ENCODE data around the gene OR8B8.

DNA sequence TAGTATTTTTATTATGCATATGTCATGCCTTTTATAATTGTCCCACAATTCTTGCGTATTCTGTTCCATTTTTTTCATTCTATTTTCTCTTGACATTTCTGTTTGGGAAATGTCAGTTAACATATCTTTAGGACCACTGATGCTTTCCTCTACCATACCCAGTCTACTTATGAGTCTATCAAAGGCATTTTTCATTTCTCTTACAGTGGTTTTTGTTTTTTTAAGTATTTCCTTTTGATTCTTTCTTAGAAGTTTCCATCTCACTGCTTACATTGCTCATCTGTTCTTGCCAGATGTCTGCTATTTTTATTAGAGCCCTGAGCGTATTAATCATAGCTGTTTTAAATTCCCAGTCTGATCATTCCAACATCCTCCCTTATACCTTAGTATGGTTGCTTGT lies 29.3 kb upstream of the OR8B8 start:
- TF ChIP-seq POLR2AphosphoS5 (IDR thresholded peaks at IDR 0.05; ENCODE audit: borderline replicate concordance, low read depth, low read length) (no peak), EZH2 (IDR thresholded peaks at IDR 0.05) (no peak)

Data from SK-N-MC (cell line).